Thyroid gland (tissue), 4 donors: ENCODE measurements around the gene ILDR2. TPM values are rescaled to one million over a fixed set of nuclear protein-coding genes. Genes with fewer than 3 reads are reported as not detected.

Experiments used
- DNase-seq, 2 donors: peaks; one replicate each; pipeline ENCODE4 v3.0.0-alpha.2; 2019
- H3K27ac ChIP-seq, 3 donors: fragments of 200-600 bp; sonication (generic); 1 replicate in 2 of 3; 2 replicates in 1 of 3; pipeline ENCODE4 v1.5.1; 2016 to 2019; ENCODE audit warnings: mild to moderate bottlenecking in 1 of 3, moderate library complexity in 1 of 3
- H3K27me3 ChIP-seq: fragments of 200-600 bp; sonication (generic); one replicate; pipeline ENCODE4 v1.5.1; 2019
- H3K36me3 ChIP-seq, 2 donors: fragments of 200-600 bp; sonication (generic); one replicate each; pipeline ENCODE4 v1.5.1; 2016 to 2019
- H3K4me1 ChIP-seq, 2 donors: fragments of 200-600 bp; sonication (generic); one replicate each; pipeline ENCODE4 v1.5.1; 2017 to 2019
- H3K4me3 ChIP-seq, 3 donors: fragments of 200-600 bp; sonication (generic); replicated peaks in 1 of 3; 1 replicate in 2 of 3; 2 replicates in 1 of 3; pipeline ENCODE4 v1.5.1; 2016; ENCODE audit warnings: mild to moderate bottlenecking in 1 of 3
- H3K9me3 ChIP-seq: fragments of 200-600 bp; sonication (generic); one replicate; pipeline ENCODE4 v1.5.1; 2017
- CTCF ChIP-seq, 6 experiments: fragments of 200-600 bp in 3 of 6; fragments of 450-650 bp in 3 of 6; sonication (generic) in 3 of 6; IDR thresholded peaks; one replicate each; pipeline ENCODE4 v1.5.1; 2016 to 2019; ENCODE audit warnings: antibody characterized with exemption in 6 of 6, mild to moderate bottlenecking in 2 of 6, inconsistent platforms in 1 of 6, moderate library complexity in 1 of 6
- POLR2A ChIP-seq, 2 donors: fragments of 450-650 bp; IDR thresholded peaks; one replicate each; pipeline ENCODE4 v1.6.1; 2017; ENCODE audit warnings: antibody characterized with exemption in 2 of 2, mild to moderate bottlenecking in 2 of 2, moderate library complexity in 1 of 2
- WGBS, 2 donors: methylation state at CpG; one replicate each; pipeline ENCODE4 v1.1.5; 2017; 5-methylcytosine and 5-hydroxymethylcytosine counted together
- intact Hi-C: fragments of 100-400 bp; cut with DNase I; formaldehyde crosslinking; loops from one replicate; pipeline ENCODE4 v1.15.1; 2023
- total RNA-seq, 4 donors: library from RNA; depleted of rRNA; stranded (reverse); fragments of >200 nt; gene quantifications; one replicate each; pipeline ENCODE4 v1.2.3, GENCODE V29; 2016

ILDR2 gene
- total RNA-seq, 4 donors from 2014 or later = 0.40 to 0.89 (median 0.76) TPM

GRCh38 chr1:166903232-166903631 is 72.1 kb downstream of the ILDR2 start:
- no peaks in the 10 kb centered on the region for H3K27me3 ChIP-seq
- H3K4me3 ChIP-seq = no peak overlapping the region
- TF ChIP-seq POLR2A (IDR thresholded peaks at IDR 0.05) (no peak), CTCF (IDR thresholded peaks at IDR 0.05) (no peak)
- H3K4me1 ChIP-seq = no peaks in the 10 kb centered on the region
- DNase-seq = no peak
- no peak overlapping the region for H3K27ac ChIP-seq
- WGBS, 2 donors = 76 to 83% methylated on average over 1 of the region's 1 CpG
- no peaks in the 10 kb centered on the region for H3K9me3 ChIP-seq
- no peaks in the 10 kb centered on the region for H3K36me3 ChIP-seq
- intact Hi-C loops = no loop called here

GRCh38 chr1:166902279-166902678 is 73.1 kb downstream of the ILDR2 start:
- Histone ChIP-seq H3K27ac (no peak overlapping the region), H3K36me3 (no peaks in the 10 kb centered on the region), H3K4me3 (no peak overlapping the region), H3K27me3 (no peaks in the 10 kb centered on the region), H3K4me1 (no peaks in the 10 kb centered on the region), H3K9me3 (no peaks in the 10 kb centered on the region)
- 88 to 94% methylated on average over 1 of the region's 1 CpG for WGBS, 2 donors
- intact Hi-C loops = no loop called here
- TF ChIP-seq POLR2A (IDR thresholded peaks at IDR 0.05) = no peak
- no peak for TF ChIP-seq CTCF (IDR thresholded peaks at IDR 0.05)
- no peak for DNase-seq

- H3K36me3 ChIP-seq = no peaks in the 10 kb centered on the region
- H3K27ac ChIP-seq = no peak overlapping the region
- no peaks in the 10 kb centered on the region for H3K4me1 ChIP-seq
- 14 to 24% methylated on average over 4 of the region's 4 CpGs for WGBS, 2 donors
- H3K9me3 ChIP-seq = no peaks in the 10 kb centered on the region
- H3K27me3 ChIP-seq = no peaks in the 10 kb centered on the region
- no peak for DNase-seq
- intact Hi-C loops = no loop called here
- no peak overlapping the region for H3K4me3 ChIP-seq
- no peak for TF ChIP-seq POLR2A (IDR thresholded peaks at IDR 0.05)
- no peak for TF ChIP-seq CTCF (IDR thresholded peaks at IDR 0.05)
Measured at GRCh38 chr1:166900987-166901386, 74.4 kb downstream of the ILDR2 start.

GRCh38 chr1:166899769-166900168 is 75.6 kb downstream of the ILDR2 start:
- no peak for DNase-seq
- Histone ChIP-seq H3K27ac (no peak overlapping the region), H3K27me3 (no peaks in the 10 kb centered on the region), H3K9me3 (no peaks in the 10 kb centered on the region), H3K36me3 (no peaks in the 10 kb centered on the region), H3K4me3 (no peak overlapping the region), H3K4me1 (no peaks in the 10 kb centered on the region)
- TF ChIP-seq POLR2A (IDR thresholded peaks at IDR 0.05) = no peak
- TF ChIP-seq CTCF (IDR thresholded peaks at IDR 0.05) = no peak
- intact Hi-C loops = no loop called here

GRCh38 chr1:166895766-166896165 is 79.6 kb downstream of the ILDR2 start:
- WGBS, 2 donors = 79 to 84% methylated on average over 4 of the region's 4 CpGs
- intact Hi-C loops = no loop called here
- Histone ChIP-seq H3K27me3 (no peaks in the 10 kb centered on the region), H3K27ac (no peak overlapping the region), H3K9me3 (no peaks in the 10 kb centered on the region), H3K4me1 (no peaks in the 10 kb centered on the region), H3K36me3 (no peaks in the 10 kb centered on the region), H3K4me3 (no peak overlapping the region)
- DNase-seq = no peak
- TF ChIP-seq CTCF (IDR thresholded peaks at IDR 0.05) (no peak), POLR2A (IDR thresholded peaks at IDR 0.05) (no peak)
